ENCODE data around the gene MINDY4. TPM values are rescaled to one million over a fixed set of nuclear protein-coding genes. Genes with fewer than 3 reads are reported as not detected.

The MINDY4 gene
- total RNA-seq, 1 donor from 2014 or later: 8.4 TPM

DNA sequence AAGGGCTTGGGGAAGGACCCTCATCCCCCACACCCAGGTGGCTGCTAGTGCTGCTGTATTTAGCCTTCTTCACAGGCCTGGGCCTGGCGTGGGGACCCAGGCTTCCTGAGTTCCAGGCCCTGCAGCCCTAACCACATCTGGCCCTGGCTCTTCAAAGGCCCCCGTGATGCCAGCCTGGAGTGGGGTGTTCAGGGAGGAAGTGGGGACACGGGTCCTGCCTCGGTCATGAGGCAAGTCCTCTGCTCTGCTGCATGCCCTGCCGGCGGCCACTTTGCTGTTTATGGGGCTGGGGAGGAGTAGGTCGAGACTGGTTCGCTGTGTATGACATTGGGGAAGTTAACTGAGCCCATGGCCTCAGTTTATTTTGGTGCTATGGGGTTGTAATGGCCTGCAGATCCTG is 131.9 kb downstream of the MINDY4 start:
- no peak overlapping the region for H3K27ac Mint-ChIP-seq
- TF ChIP-seq CTCF (conservative IDR thresholded peaks at IDR 0.05): no peak
- H3K9me3 Mint-ChIP-seq: no peaks in the 10 kb centered on the region

DNA sequence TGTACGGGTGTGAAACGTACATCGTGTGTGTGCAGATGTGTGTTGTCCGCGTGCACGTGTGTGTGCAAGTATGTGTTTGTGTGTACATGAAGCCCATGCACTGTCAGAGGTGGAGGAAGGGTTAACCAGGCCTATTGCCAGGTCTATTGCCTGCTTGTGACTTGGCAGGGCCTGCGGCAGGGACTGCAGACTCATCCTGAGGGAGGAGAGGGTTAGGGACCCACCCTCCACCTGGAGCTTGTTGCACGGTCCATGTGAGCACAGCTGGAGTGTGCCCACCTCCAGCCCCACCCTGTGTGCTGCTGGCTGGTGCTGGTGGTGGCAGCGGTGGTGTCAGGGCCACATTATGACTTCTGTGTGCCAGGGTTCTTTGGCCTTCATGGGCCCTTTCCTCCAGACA is 133.3 kb downstream of the MINDY4 start:
- DNase-seq (ENCODE audit: extremely low spot score, unreplicated experiment): no peak
- Mint-ChIP-seq H3K9me3 (no peaks in the 10 kb centered on the region), H3K4me1 (ENCODE audit: unreplicated experiment) (peaks cover 7% of the 10 kb centered on the region), H3K27me3 (no peaks in the 10 kb centered on the region), H3K27ac (no peak overlapping the region), H3K36me3 (no peaks in the 10 kb centered on the region), H3K4me3 (no peak overlapping the region)
- no peak for TF ChIP-seq CTCF (conservative IDR thresholded peaks at IDR 0.05)

More for the DNA sequence above, 131.9 kb downstream of the MINDY4 start:
- no peaks in the 10 kb centered on the region for H3K27me3 Mint-ChIP-seq
- H3K4me1 Mint-ChIP-seq (ENCODE audit: unreplicated experiment): peaks cover 7% of the 10 kb centered on the region
- H3K4me3 Mint-ChIP-seq: no peak overlapping the region
- H3K36me3 Mint-ChIP-seq: no peaks in the 10 kb centered on the region
- DNase-seq (ENCODE audit: extremely low spot score, unreplicated experiment): no peak

- no peak overlapping the region for H3K4me3 Mint-ChIP-seq
- H3K27me3 Mint-ChIP-seq: no peaks in the 10 kb centered on the region
- no peaks in the 10 kb centered on the region for H3K9me3 Mint-ChIP-seq
- no peak overlapping the region for H3K27ac Mint-ChIP-seq
- peaks cover 7% of the 10 kb centered on the region for H3K4me1 Mint-ChIP-seq (ENCODE audit: unreplicated experiment)
- H3K36me3 Mint-ChIP-seq: no peaks in the 10 kb centered on the region
- DNase-seq (ENCODE audit: extremely low spot score, unreplicated experiment): no peak
- TF ChIP-seq CTCF (conservative IDR thresholded peaks at IDR 0.05): no peak
Measured at GRCh38 chr7:30905078-30906012, 134.1 kb downstream of the MINDY4 start.

GRCh38 chr7:30906014-30906413 is 134.8 kb downstream of the MINDY4 start:
- no peak for TF ChIP-seq CTCF (conservative IDR thresholded peaks at IDR 0.05)
- no peak overlapping the region for H3K4me3 Mint-ChIP-seq

GRCh38 chr7:30906515-30907240 is 135.5 kb downstream of the MINDY4 start:
- TF ChIP-seq CTCF (conservative IDR thresholded peaks at IDR 0.05): no peak
- Mint-ChIP-seq H3K27ac (no peak overlapping the region), H3K9me3 (no peaks in the 10 kb centered on the region), H3K36me3 (no peaks in the 10 kb centered on the region), H3K4me3 (no peak overlapping the region), H3K4me1 (ENCODE audit: unreplicated experiment) (peaks cover 14% of the 10 kb centered on the region), H3K27me3 (no peaks in the 10 kb centered on the region)
- DNase-seq (ENCODE audit: extremely low spot score, unreplicated experiment): no peak

More at GRCh38 chr7:30906014-30906413, 134.8 kb downstream of the MINDY4 start:
- Mint-ChIP-seq H3K4me1 (ENCODE audit: unreplicated experiment) (peaks cover 13% of the 10 kb centered on the region), H3K27ac (no peak overlapping the region), H3K36me3 (no peaks in the 10 kb centered on the region), H3K9me3 (no peaks in the 10 kb centered on the region), H3K27me3 (no peaks in the 10 kb centered on the region)
- DNase-seq (ENCODE audit: extremely low spot score, unreplicated experiment): no peak

Measured in type B pancreatic cell (in vitro differentiated cells).